Activated CD8-positive, alpha-beta memory T cell treated with anti-CD3 and anti-CD28 coated beads for 1 hour (primary cell): ENCODE results near the gene OR51E2.
A peak's percentile ranks its signal among the peaks of the same experiment; 100 is the strongest.

Experiments used
- DNase-seq, 2 donors: peaks; one replicate each; pipeline ENCODE4 v3.0.0-alpha.2; 2020; ENCODE audit warnings: low read depth in 1 of 2; ENCODE audit errors: extremely low read depth in 1 of 2

The OR51E2 gene

DNA sequence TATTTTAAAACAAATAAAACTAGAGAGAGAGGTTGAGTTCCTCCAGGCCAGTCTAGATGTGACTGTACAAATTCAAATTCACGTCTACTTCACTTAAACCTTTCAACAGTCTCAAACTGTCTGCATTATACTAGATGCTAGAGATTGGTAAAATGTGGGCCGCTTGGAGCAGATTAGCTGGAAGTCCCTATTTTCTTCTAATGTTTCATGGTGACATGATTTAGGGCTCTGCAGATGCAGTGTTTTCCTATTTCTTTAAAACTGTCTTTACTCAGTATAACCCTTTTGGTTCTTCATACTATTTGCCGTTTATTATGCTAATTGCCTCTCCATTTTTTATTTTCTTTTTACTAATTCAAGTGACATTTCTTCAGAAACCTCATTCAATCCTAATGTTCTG lies 33.5 kb downstream of the OR51E2 start:
- DNase-seq, result no peak

DNA sequence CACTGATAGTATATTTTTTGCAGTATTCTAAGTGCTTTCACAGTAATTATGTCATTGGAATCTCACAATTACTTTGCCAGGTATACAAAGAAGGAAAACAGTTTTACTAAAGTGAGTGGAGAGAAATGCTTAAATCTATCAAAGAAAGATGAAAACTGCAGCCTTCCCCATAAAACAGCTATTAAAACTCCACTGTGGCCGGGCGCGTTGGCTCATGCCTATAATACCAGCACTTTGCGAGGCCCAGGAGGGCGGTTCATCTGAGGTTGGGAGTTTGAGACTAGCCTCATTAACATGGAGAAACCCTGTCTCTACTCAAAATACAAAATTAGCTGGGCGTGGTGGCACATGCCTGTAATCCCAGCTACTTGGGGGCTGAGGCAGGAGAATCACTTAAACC lies 34.8 kb downstream of the OR51E2 start:
- DNase-seq, result no peak

DNA sequence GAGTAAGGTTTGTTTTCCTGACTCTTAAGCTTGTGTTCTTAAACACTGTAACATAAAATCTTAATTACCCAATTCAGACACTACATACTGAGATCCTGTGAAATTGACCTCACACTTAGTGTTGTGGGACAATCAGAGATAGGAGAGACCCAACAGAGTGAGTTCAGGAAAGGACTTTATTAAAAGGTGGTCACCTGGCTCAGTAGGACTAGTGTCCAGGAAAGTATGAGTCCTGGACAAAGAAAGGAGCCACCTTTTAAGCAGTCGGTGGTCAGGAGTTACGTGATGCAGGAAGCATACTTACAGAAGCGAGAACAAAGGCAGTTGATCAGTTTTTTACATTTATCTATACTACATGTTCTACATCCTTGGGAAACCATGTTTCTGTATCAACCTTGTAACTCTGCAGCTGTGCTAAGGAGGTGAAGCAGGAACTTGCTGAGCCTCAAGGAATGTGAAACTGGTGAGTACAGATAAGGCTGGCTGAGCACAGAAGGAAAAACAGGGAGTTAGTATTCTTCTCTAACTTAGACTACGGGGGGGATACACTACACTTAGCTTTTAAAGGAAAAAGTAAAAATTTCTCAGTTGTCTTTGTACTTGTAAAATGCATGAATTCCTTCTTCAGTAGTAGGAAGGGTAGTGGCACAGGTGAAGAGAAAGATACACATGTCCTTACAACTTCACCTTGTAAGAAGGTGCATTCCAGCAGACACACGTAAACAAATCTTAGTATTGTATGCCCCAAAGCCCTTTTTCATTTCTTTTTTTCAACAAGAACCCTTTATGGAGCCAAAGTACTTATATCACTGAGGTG lies 38.8 kb downstream of the OR51E2 start:
- no peak for DNase-seq

DNA sequence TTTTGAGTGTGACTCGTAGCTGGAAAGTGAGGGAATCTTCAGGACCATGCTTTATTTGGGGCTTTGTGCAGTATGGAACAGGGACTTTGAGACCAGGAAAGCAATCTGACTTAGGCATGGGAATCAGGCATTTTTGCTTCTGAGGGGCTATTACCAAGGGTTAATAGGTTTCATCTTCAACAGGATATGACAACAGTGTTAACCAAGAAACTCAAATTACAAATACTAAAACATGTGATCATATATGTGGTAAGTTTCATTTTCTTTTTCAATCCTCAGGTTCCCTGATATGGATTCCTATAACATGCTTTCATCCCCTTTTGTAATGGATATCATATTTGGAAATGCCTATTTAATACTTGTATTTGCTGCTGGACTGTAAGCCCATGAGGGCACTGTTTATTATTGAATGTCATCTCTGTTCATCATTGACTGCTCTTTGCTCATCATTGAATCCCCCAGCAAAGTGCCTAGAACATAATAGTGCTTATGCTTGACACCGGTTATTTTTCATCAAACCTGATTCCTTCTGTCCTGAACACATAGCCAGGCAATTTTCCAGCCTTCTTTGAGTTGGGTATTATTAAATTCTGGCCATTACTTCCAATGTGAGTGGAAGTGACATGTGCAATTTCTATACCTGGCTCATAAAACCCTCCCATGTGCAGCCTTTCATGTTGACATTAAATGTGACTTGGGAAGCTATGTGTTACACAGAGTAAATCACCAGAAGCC lies 42.9 kb downstream of the OR51E2 start:
- no peak for DNase-seq

DNA sequence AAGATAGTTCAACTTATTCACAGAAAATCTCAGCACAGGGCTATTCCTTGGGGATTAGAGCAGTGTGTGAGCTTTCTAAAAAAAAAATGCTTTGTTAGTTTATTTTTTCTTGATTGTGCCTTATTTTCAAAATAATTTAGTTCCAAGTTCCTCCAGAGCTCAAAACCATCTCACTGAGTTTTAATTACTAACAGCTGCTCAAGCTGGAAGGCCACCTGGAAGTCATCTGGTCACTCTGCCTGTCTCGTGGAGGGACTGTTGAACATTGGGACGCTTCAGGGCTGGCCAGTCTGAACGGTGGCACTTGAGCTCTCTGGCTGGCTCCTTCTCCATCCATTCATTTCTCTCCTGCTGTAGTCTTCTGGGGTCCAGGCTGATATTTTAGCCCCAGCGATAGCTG lies 49.9 kb downstream of the OR51E2 start:
- DNase-seq, result no peak

DNA sequence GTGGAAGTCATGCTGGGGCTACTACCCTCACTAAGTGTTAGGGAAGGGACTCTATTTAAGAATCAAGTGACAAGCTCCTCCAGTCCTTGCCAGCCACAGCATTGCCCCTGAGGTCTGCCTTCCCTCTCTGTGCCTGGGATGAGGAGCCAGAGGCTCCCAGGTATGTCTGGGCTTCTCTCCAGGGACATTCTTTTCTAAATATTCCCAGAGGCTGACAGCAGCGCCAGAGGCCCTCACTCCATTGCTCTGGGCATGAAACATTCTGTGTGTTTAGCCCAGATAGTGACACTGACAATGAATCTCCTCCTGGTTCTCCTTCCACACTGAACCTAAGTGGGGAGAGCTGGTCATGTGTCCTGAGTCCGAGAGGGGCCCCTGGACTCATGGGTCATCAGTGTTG lies 51.7 kb downstream of the OR51E2 start:
- no peak for DNase-seq

DNA sequence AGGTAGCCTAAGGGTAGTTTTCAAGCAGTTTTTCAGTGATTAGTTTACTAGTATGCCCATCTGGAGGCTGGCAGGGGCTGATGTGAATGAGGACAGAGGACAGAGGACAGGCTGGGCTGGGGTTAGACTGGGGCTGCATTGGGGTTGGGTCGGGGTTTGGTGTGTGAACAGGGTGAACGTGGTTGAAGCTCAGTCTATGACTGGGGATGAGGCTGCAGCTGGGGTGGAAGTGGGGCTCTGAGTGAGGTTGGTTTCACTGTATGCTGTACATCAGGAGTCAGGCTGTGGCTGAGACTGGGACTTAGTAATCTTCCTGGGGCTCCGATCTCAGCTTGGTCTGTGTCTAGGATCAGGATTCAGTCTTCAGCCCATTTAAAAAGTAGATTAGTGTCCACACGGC lies 53.4 kb downstream of the OR51E2 start:
- DNase-seq, result no peak

DNA sequence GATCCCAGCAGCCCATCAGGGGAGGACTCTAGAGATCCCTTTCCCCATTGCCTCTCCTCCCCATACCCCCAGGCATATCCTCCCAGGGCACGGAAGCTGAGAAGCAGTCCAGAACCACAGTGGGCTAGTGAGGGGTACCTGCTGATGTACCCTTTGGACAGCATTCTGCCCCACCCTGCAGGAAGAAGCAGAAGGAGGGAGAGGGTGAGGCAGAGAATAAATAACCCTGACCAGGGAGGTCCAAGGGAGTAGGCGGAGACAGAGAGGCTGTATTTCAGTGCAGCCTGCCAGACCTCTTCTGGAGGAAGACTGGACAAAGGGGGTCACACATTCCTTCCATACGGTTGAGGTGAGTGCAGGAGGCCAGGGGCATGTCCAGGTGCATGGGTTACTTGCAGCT lies 54.0 kb downstream of the OR51E2 start, which contains the start of gene OR51E1:
Gene OR51E1 (plus strand): TSS at position 301 of the 400 bp plus-strand sequence. CDS start 8,545 bp downstream, outside the sequence.
- no peak for DNase-seq

DNA sequence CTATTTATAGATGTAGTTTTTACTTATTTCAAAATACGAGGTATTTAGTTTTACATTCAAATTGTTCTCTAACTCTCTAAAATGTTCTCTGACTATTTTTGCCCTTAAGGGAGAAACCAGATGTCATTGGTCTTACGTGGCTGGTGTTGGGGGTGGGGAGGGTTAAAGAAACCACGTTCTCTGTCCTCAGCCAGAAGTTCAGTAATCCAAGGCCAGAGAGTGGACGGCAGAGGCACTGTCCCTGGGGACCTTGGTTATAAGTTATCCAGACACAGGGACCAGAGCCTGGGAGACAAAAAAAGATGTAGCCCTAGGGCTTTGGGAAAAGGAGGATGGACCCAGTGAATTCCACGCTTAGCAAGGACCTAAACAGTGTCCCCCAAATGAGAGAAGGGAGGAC lies 54.6 kb downstream of the OR51E2 start:
- DNase-seq, result no peak

DNA sequence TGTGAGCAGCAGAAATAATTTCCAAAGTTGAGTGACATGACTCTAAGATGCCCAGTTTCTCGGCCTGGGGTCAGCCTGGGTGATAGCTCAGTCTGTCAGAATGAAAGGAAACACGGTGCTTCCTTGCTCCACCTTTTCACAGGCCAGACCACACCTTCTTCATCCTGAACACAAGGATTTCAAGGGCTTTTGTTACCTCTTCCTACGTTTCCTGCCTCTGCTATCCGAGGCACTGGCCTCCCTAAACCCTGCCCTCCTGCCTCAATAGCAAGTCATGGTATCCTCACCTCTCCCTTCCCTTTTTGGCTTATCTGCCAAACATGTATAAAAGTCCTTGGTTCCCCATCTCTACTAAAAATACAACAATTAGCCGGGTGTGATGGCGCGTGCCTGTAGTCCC lies 55.6 kb downstream of the OR51E2 start:
- no peak for DNase-seq

DNA sequence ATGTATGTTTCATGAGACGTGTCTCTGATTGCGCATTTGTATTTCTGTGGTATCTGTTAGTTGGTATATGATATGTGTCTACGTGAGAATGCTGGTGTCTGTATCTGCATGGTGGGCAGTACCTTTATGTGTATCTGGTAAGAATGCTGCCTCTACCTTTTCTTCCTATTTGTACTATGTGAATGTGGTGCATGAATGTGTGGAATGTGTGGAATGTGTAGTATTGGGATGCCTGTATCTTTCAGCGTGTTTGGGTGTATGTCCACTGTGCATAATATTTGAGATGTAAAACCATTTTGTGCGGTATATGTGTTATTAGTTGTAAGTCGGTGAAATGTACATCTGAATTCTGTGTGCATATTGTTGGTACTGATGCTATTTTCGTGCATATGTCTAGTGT lies 56.2 kb downstream of the OR51E2 start:
- no peak for DNase-seq

DNA sequence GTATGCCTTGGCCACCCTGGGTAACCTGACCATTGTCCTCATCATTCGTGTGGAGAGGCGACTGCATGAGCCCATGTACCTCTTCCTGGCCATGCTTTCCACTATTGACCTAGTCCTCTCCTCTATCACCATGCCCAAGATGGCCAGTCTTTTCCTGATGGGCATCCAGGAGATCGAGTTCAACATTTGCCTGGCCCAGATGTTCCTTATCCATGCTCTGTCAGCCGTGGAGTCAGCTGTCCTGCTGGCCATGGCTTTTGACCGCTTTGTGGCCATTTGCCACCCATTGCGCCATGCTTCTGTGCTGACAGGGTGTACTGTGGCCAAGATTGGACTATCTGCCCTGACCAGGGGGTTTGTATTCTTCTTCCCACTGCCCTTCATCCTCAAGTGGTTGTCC lies 57.7 kb downstream of the OR51E2 start:
- DNase-seq, result no peak

DNA sequence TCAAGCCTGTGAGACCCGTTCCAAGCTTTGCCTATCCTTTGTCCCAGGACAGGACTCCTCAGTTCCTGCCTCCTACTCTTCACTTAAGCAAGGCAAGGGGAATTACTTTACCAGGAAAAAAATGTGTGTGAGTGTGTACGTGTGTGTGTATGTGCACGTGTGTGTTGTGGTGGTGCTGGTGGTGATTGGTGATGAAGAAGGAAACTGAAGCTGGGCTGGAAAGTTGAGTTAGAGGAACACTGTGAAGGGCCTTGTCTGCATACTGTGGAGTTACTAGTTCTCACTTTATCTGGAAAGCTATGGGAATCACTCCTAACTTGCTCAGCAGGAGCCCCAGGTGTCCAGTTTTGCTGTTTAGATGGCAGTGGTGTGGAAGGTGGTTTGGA lies 60.0 kb downstream of the OR51E2 start:
- no peak for DNase-seq

DNA sequence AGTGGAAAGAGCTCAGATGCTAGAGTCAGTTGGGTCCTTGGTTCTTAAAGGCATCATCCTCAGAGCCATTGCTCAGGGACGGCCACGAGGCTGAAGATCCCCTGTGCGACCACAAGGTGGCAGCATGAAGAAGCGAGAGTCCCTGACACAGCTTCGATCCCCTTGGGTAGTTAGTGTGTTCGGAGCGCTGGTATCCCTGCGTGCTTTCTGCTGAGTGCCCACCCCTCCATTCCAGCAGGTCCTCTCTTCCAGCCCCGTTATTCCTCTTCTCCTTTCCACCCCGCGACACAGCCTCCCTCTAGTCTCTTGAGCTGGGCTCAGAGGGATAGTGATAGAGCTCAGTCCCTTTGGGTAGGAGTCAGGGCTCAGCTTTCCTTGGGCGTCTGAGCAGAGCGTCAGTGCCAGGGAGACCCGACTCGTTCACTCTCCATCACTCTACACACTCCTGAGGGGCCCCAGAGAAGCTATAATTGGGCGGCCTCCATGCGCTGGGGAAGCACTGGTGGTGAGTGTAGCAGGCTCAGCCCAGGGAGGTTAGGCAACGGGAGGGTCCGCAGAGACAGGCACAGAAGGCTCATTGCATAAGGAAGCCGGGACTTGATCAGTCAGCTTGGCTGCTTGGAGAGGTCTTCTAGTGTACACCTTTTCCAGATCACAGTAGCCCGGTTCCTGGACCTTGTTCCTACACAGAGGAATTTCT lies 60.5 kb downstream of the OR51E2 start, which contains the start of gene OR51D1:
Gene OR51D1 (plus strand): TSS at position 516 of the 700 bp plus-strand sequence. CDS start 2,314 bp downstream, outside the sequence.
- peak; percentile 17 to 53 for DNase-seq

DNA sequence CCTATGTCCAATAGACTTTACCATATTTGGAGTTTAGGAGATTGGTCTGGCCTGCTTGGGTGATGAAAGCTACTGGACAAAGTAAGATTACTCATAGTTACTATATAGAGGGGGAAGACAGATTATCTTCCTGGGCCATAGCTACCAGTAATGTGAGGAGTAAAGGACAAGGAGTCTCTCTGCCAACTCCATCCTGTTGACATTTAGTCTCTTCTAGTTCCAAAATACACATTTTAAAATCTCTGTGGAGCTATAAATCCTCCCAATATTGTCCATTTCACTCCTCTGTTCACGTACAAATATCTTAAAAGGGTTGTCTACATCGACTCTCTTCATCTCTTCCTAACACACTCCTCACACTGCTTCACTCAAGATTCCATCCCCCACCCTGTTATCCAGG lies 61.5 kb downstream of the OR51E2 start:
- no peak for DNase-seq
